Endothelial cell (in vitro differentiated cells): ENCODE data around the gene ARGFX. TPM values are rescaled to one million over a fixed set of nuclear protein-coding genes. Genes with fewer than 3 reads are reported as not detected.

Experiments
- DNase-seq: peaks from one replicate; pipeline ENCODE4 v3.0.0; 2021; ENCODE audit warnings: low spot score
- H3K27ac Mint-ChIP-seq: one replicate; pipeline ENCODE4 v1.8.0; 2021; ENCODE audit warnings: mixed read lengths, inconsistent platforms; ENCODE audit not compliant: unreplicated experiment
- H3K27me3 Mint-ChIP-seq: one replicate; pipeline ENCODE4 v1.8.0; 2021; ENCODE audit warnings: mild to moderate bottlenecking, moderate library complexity, mixed read lengths, inconsistent platforms; ENCODE audit not compliant: unreplicated experiment
- H3K36me3 Mint-ChIP-seq: one replicate; pipeline ENCODE4 v1.8.0; 2021; ENCODE audit warnings: mild to moderate bottlenecking, low read depth, mixed read lengths, inconsistent platforms; ENCODE audit not compliant: unreplicated experiment
- H3K4me1 Mint-ChIP-seq: one replicate; pipeline ENCODE4 v1.8.0; 2021; ENCODE audit warnings: mild to moderate bottlenecking, mixed read lengths, inconsistent platforms; ENCODE audit not compliant: unreplicated experiment
- H3K4me3 Mint-ChIP-seq: one replicate; pipeline ENCODE4 v1.8.0; 2021; ENCODE audit warnings: mild to moderate bottlenecking, mixed read lengths, inconsistent platforms; ENCODE audit not compliant: unreplicated experiment
- H3K9me3 Mint-ChIP-seq: one replicate; pipeline ENCODE4 v1.8.0; 2021; ENCODE audit warnings: mixed read lengths, inconsistent platforms; ENCODE audit not compliant: unreplicated experiment
- long read RNA-seq: library from polyadenylated mRNA; unstranded; transcript quantifications from one replicate; pipeline ENCODE4 v2.0.0, GENCODE V29; 2020; ENCODE audit not compliant: unreplicated experiment
- total RNA-seq: library from RNA; stranded (reverse); fragmentation: NEBNext Ultra II Directional; extraction: Animal tissue kit (Norgen Biotek cat#: 25700); gene quantifications from one replicate; pipeline ENCODE4 v1.2.1, GENCODE V29; 2021; ENCODE audit not compliant: unreplicated experiment
- TF ChIP-seq, protein P1 (sequence below): fragments of 200-600 bp; sonication (generic); IDR thresholded peaks from one replicate; pipeline ENCODE4 v1.5.0; 2021; ENCODE audit warnings: antibody characterized with exemption; ENCODE audit not compliant: unreplicated experiment

ARGFX gene
- total RNA-seq = not detected
- long read RNA-seq = 0 reads

DNA sequence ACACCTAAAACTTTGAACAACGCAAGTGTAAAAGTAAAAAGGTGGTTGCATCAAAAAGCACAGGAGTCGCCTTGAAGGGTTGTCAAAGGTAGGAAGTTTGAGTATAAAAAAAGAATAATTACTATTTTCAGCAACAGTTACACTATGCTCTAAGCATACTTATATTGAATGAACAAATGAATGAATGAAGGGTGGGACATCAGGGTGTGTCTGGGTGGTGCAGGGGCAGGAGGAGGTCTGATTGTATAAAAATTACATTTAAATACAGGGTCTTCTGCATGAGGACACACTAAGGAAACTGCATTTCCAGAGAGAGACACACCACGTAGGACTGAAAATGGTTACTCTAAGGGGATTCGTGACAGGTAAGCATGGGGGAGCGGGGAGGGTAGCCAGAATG is at the start of gene ARGFX:
Gene ARGFX, plus strand, starts transcription at position 301 of the 400 bp plus-strand sequence. CDS start 2,765 bp downstream, outside the sequence.
- Mint-ChIP-seq H3K4me1 (no peaks in the 10 kb centered on the region), H3K27ac (no peak within 1 kb of the TSS), H3K9me3 (no peaks in the 10 kb centered on the region), H3K36me3 (no peaks in the 10 kb centered on the region), H3K4me3 (no peak within 1 kb of the TSS), H3K27me3 (peaks cover 3% of the 10 kb centered on the region)
- TF ChIP-seq, protein P1, sequence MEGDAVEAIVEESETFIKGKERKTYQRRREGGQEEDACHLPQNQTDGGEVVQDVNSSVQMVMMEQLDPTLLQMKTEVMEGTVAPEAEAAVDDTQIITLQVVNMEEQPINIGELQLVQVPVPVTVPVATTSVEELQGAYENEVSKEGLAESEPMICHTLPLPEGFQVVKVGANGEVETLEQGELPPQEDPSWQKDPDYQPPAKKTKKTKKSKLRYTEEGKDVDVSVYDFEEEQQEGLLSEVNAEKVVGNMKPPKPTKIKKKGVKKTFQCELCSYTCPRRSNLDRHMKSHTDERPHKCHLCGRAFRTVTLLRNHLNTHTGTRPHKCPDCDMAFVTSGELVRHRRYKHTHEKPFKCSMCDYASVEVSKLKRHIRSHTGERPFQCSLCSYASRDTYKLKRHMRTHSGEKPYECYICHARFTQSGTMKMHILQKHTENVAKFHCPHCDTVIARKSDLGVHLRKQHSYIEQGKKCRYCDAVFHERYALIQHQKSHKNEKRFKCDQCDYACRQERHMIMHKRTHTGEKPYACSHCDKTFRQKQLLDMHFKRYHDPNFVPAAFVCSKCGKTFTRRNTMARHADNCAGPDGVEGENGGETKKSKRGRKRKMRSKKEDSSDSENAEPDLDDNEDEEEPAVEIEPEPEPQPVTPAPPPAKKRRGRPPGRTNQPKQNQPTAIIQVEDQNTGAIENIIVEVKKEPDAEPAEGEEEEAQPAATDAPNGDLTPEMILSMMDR = no peak
- DNase-seq = no peak

DNA sequence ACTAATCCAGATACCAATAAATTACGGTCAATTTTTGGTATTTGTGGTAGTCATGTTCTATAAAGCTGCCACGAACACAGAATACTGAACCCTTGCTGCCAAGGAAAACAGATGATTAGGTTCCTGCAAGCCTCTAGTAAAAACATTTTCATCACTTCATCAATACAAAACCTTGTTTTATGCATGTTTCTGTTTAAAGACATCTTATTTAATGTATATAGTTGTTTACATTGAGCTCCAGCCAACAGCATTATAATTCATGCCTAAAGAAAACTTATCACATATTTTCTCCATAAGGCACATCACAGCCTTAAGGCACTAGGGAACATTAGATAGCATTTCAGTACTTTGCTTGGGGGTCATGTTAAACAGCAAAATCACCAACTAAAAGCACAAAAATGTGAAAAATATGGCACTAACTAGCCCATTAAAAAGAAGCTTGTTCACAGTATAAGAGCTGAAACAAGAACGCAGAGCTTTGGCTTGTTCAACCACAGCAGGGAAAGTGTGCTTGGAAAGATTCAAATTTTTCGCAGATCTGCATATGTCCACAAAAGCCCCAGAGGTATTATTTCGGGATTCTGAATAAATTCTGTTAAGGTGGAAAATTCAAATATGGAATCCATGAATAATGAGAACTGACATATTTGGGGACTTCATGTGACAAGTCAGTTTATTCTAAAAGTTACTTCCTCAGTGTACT is 49.6 kb upstream of the ARGFX start:
- Mint-ChIP-seq H3K27ac (peak overlapping the region; percentile 32), H3K4me1 (peaks cover 6% of the 10 kb centered on the region), H3K9me3 (no peaks in the 10 kb centered on the region), H3K36me3 (no peaks in the 10 kb centered on the region), H3K4me3 (no peak overlapping the region), H3K27me3 (peaks cover 2% of the 10 kb centered on the region)
- TF ChIP-seq, protein P1 = no peak
- DNase-seq = no peak

DNA sequence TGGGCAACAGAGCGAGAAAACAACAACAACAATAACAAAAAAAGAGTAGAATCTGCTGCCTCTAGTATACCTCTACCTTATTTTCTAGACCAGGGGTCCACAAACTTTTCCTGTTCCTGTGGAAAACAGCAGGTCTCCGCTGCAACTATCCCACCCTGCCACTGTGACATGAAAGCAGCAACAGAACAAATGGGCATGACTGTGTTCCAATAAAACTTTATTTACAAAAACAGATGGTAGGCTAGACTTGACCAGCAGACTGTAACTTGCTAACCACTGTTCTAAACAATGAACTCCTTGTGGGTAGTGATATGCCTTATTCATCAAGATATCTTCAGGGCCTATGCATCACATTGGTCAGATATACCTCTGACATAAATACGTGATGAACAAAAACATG is 47.2 kb upstream of the ARGFX start:
- no peak overlapping the region for H3K27ac Mint-ChIP-seq
- H3K4me1 Mint-ChIP-seq = peaks cover 6% of the 10 kb centered on the region
- peaks cover 2% of the 10 kb centered on the region for H3K27me3 Mint-ChIP-seq
- no peak for DNase-seq
- no peak overlapping the region for H3K4me3 Mint-ChIP-seq
- H3K9me3 Mint-ChIP-seq = no peaks in the 10 kb centered on the region
- TF ChIP-seq, protein P1 = no peak
- H3K36me3 Mint-ChIP-seq = no peaks in the 10 kb centered on the region

DNA sequence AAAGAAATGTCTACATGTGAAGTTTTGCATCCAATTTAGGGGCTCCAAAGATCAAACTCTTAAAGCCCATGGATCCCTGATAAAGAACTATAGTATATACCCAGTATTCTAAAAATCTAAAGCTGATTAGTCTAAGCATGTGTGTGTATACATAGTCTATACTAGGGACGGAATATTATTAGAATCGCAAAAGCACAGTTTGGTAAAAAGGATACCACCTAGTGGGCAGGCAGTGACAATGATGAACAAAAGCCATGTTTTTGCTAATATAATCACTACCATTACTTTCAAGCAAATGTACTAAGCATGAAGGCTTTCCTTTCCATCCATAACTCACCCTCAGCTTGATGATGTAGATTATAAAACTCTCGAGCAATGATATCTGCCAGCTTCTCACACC is 38.4 kb upstream of the ARGFX start:
- no peak overlapping the region for H3K4me3 Mint-ChIP-seq
- H3K4me1 Mint-ChIP-seq = no peaks in the 10 kb centered on the region
- TF ChIP-seq, protein P1 = peak; percentile 44
- no peaks in the 10 kb centered on the region for H3K36me3 Mint-ChIP-seq
- H3K27me3 Mint-ChIP-seq = no peaks in the 10 kb centered on the region
- H3K9me3 Mint-ChIP-seq = no peaks in the 10 kb centered on the region
- no peak for DNase-seq
- H3K27ac Mint-ChIP-seq = no peak overlapping the region

DNA sequence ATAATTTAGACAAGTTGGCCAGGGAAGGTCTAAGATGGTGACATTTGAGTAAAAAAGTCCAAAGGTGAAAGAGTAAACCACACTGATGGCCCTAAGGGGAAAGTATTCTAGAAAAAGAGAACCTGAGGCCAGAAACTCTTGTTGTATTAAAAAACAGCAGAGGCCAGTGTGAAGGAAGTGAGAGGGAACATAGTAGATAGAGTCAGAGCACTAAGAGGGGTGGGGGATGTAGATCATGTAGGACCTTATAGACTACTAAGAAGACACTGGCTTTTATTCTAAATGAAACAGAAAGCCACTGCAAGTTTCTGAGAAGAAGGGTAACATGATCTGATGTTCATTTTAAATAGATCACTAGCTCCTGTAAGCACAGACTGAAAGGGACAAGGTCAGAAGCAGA is 36.5 kb upstream of the ARGFX start:
- Mint-ChIP-seq H3K4me3 (no peak overlapping the region), H3K36me3 (no peaks in the 10 kb centered on the region), H3K27me3 (no peaks in the 10 kb centered on the region), H3K27ac (no peak overlapping the region), H3K9me3 (no peaks in the 10 kb centered on the region), H3K4me1 (no peaks in the 10 kb centered on the region)
- TF ChIP-seq, protein P1 = no peak
- no peak for DNase-seq
